HG03565 (cell line): ENCODE results near the gene SLC1A3.
"Not testable (repeated sequence)": the region's sequence is repeated elsewhere in the genome, so short reads cannot be mapped to it uniquely, and the experiment has no call there.

Experiments
- ATAC-seq: cut with Tn5 transposase; IDR thresholded peaks from one replicate; pipeline ENCODE4 v1.9.1; 2021; ENCODE audit warnings: mild to moderate bottlenecking, moderate library complexity; ENCODE audit not compliant: unreplicated experiment

Gene SLC1A3

GRCh38 chr5:36630201-36631145 lies 24.1 kb downstream of the SLC1A3 start:
- no peak for ATAC-seq

- ATAC-seq = no peak
Observed at GRCh38 chr5:36631154-36631553, 24.7 kb downstream of the SLC1A3 start.

GRCh38 chr5:36631620-36632362 lies 25.4 kb downstream of the SLC1A3 start:
- no peak for ATAC-seq

- ATAC-seq = no peak
Observed at GRCh38 chr5:36632363-36632664, 25.9 kb downstream of the SLC1A3 start.

- no peak for ATAC-seq
Observed at GRCh38 chr5:36635721-36636390, 29.4 kb downstream of the SLC1A3 start.

GRCh38 chr5:36637101-36637500 lies 30.7 kb downstream of the SLC1A3 start:
- ATAC-seq = no peak

- no peak for ATAC-seq
Observed at GRCh38 chr5:36637516-36637915, 31.1 kb downstream of the SLC1A3 start.

GRCh38 chr5:36638056-36638455 lies 31.6 kb downstream of the SLC1A3 start:
- no peak for ATAC-seq

- ATAC-seq = no peak
Observed at GRCh38 chr5:36640949-36641348, 34.5 kb downstream of the SLC1A3 start.

- ATAC-seq = no peak
Observed at GRCh38 chr5:36641431-36641830, 35.0 kb downstream of the SLC1A3 start.

- no peak for ATAC-seq
Observed at GRCh38 chr5:36642089-36642488, 35.7 kb downstream of the SLC1A3 start.

- ATAC-seq = no peak
Observed at GRCh38 chr5:36643162-36643561, 36.8 kb downstream of the SLC1A3 start.

GRCh38 chr5:36643841-36644240 lies 37.4 kb downstream of the SLC1A3 start:
- not testable (repeated sequence) for ATAC-seq

GRCh38 chr5:36644727-36645126 lies 38.3 kb downstream of the SLC1A3 start:
- ATAC-seq = no peak

- no peak for ATAC-seq
Observed at GRCh38 chr5:36646100-36646499, 39.7 kb downstream of the SLC1A3 start.

GRCh38 chr5:36646507-36647023 lies 40.2 kb downstream of the SLC1A3 start:
- ATAC-seq = no peak

GRCh38 chr5:36647046-36647445 lies 40.6 kb downstream of the SLC1A3 start:
- ATAC-seq = no peak

GRCh38 chr5:36648426-36648825 lies 42.0 kb downstream of the SLC1A3 start:
- ATAC-seq = no peak

- ATAC-seq = no peak
Observed at GRCh38 chr5:36651761-36652685, 45.6 kb downstream of the SLC1A3 start.

- no peak for ATAC-seq
Observed at GRCh38 chr5:36653044-36653705, 46.8 kb downstream of the SLC1A3 start.
